GM23338 (cell line): Measurements from ENCODE around the gene CCDC178.

Source experiments
- CREB1 ChIP-seq: fragments of 250-450 bp; sonication (Bioruptor Pico); IDR thresholded peaks from 2 replicates; pipeline ENCODE4 v1.5.0; 2020; ENCODE audit warnings: low read depth, mild to moderate bottlenecking, moderate library complexity
- CTCF ChIP-seq, 2 experiments: fragments of 200-600 bp in 1 of 2; sonication (generic) in 1 of 2; conservative IDR thresholded peaks; 2 replicates each; pipeline versions ENCODE4 v1.5.1 to v1.6.1; 2016 to 2017; ENCODE audit warnings: antibody characterized with exemption in 2 of 2, low read depth in 2 of 2, mild to moderate bottlenecking in 2 of 2, moderate library complexity in 1 of 2
- ETS1 ChIP-seq: IDR thresholded peaks from 2 replicates; pipeline ENCODE4 v1.6.1; 2016; ENCODE audit warnings: antibody characterized with exemption
- EZH2 ChIP-seq: fragments of 200-600 bp; sonication (generic); IDR thresholded peaks from one replicate; pipeline ENCODE4 v1.8.0; 2017; ENCODE audit warnings: antibody characterized with exemption, mild to moderate bottlenecking, low read depth; ENCODE audit not compliant: unreplicated experiment
- EZH2phosphoT487 ChIP-seq: fragments of 200-600 bp; sonication (generic); IDR thresholded peaks from one replicate; pipeline ENCODE4 v1.8.1; 2018; ENCODE audit warnings: antibody characterized with exemption; ENCODE audit not compliant: unreplicated experiment
- JUNB ChIP-seq: IDR thresholded peaks from one replicate; pipeline ENCODE4 v1.6.1; 2016; ENCODE audit warnings: antibody characterized with exemption; ENCODE audit not compliant: unreplicated experiment
- NANOG ChIP-seq: IDR thresholded peaks from 2 replicates; pipeline ENCODE4 v1.6.1; 2016; ENCODE audit warnings: antibody characterized with exemption, borderline replicate concordance
- POLR2AphosphoS5 ChIP-seq: IDR thresholded peaks from 2 replicates; pipeline ENCODE4 v1.6.1; 2016; ENCODE audit warnings: antibody characterized with exemption, low read depth
- REST ChIP-seq: IDR thresholded peaks from one replicate; pipeline ENCODE4 v1.6.1; 2018; ENCODE audit warnings: antibody characterized with exemption; ENCODE audit not compliant: unreplicated experiment
- STAT1 ChIP-seq: IDR thresholded peaks from one replicate; pipeline ENCODE4 v1.6.1; 2016; ENCODE audit warnings: antibody characterized with exemption; ENCODE audit not compliant: unreplicated experiment
- ZNF114 ChIP-seq: fragments of 250-450 bp; sonication (Bioruptor Pico); IDR thresholded peaks from 2 replicates; pipeline ENCODE4 v1.5.0; 2020; ENCODE audit warnings: mild to moderate bottlenecking, moderate library complexity
- ZNF331 ChIP-seq: fragments of 250-450 bp; sonication (Bioruptor Pico); IDR thresholded peaks from 2 replicates; pipeline ENCODE4 v1.5.0; 2020; ENCODE audit warnings: low read depth, mild to moderate bottlenecking, moderate library complexity
- ZNF462 ChIP-seq: fragments of 250-450 bp; sonication (Bioruptor Pico); IDR thresholded peaks from 2 replicates; pipeline ENCODE4 v1.5.0; 2020; ENCODE audit warnings: mild to moderate bottlenecking, moderate library complexity

- TF ChIP-seq REST (no peak), CTCF (conservative IDR thresholded peaks at IDR 0.05; ENCODE audit: low read depth in 2 of 2) (no peak), EZH2 (no peak), CREB1 (CRISPR knock-in tag) (no peak), POLR2AphosphoS5 (no peak), EZH2phosphoT487 (no peak), ZNF114 (no peak), JUNB (no peak), ETS1 (no peak), NANOG (no peak), STAT1 (no peak), ZNF331 (no peak), ZNF462 (no peak)
Observed at GRCh38 chr18:32937066-32937465, 503.5 kb downstream of the CCDC178 start.
